GM19438 (cell line): ENCODE data around the gene FARS2.
"Not testable (repeated sequence)": the region's sequence is repeated elsewhere in the genome, so short reads cannot be mapped to it uniquely, and the experiment has no call there.

Experiments
- ATAC-seq: cut with Tn5 transposase; IDR thresholded peaks from one replicate; pipeline ENCODE4 v1.9.1; 2021; ENCODE audit warnings: low read depth; ENCODE audit not compliant: unreplicated experiment

FARS2 gene

DNA sequence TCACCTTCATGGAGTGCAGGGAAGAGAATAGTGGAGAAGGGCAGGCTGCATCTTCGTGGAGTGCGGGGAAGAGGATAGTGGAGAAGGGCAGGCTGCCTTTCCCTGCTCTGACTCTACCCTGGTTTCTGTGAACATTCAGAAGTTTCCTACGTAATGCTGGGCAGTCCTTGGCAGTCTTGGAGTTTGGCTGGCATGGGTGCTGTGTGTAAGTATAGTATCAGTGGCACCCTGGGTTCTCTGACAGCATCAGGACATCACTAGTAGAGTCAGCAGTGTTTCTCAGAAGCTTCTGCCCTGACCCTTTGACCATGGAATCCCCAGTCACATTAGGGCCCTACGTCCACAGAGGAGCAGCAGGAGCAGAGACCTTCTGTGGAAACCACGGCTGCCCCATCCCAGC is 392.5 kb downstream of the FARS2 start:
- ATAC-seq = no peak

DNA sequence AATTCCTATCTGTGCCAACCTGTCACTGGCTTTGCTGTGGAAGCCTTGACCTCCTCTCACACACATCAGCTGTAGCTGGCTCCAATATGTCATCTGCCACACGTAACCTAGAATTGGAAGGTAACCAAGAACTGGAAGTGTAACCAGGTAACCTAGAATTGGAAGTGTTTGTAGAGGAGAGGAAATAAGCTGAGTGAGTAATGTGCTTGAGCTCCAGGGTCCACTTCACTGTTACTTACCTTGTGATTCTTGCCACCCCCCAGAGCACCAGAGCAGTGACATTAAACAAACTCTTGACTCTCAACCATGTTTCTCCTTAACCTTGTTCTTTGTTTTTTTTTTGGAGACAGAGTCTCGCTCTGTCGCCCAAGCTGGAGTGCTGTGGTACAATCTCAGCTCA is 394.9 kb downstream of the FARS2 start:
- no peak for ATAC-seq

GRCh38 chr6:5656695-5657094 is 395.4 kb downstream of the FARS2 start:
- ATAC-seq = not testable (repeated sequence)

DNA sequence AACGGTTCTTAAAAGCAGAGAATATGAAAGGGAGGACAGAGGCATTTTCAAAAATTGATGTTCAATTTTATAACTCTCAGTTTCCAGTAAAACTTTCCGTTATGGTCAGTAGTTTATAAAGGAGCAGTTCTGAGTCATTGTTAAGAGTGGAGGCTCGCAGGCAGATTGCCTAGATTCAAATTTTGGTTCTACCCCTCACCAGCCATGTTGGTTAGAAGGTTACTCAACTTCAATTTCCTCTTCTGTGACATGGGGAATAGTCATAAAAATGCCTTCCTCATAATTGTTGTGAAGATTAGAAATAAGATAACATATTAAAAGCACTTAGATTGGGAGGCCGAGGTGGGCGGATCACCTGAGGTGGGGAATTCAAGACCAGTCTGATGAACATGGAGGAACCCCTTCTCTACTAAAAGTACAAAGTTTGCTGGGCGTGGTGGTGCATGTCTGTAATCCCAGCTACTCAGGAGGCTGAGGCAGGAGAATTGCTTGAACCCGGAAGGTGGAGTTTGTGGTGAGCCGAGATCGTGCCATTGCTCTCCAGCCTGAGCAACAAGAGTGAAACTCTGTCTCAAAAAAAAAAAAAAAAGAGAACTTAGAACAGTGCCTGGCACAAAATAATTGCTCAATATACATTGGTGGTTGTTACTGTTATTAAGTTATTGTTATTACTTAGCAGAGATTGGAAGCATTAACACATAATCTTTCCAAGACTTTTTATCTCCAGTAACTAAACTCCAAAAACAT is 396.5 kb downstream of the FARS2 start:
- no peak for ATAC-seq

DNA sequence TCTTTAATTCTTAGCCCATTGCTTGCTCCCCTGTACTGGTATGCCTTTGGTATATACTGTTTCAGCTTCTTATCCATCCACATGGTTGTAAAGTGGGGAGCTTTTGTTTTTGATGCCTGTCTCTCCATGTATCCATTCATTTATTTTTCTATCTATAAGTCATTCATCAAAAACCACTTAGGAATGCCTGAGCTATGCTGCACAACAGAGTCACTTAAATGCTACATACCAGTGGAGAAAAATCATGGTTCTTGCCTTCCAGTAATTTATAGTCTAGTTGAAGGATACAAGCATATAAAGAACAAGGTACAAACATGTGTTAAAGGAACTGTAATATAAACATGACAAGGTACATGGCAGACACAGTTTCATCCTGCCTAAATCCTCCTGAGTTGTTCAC is 398.2 kb downstream of the FARS2 start:
- ATAC-seq = no peak

DNA sequence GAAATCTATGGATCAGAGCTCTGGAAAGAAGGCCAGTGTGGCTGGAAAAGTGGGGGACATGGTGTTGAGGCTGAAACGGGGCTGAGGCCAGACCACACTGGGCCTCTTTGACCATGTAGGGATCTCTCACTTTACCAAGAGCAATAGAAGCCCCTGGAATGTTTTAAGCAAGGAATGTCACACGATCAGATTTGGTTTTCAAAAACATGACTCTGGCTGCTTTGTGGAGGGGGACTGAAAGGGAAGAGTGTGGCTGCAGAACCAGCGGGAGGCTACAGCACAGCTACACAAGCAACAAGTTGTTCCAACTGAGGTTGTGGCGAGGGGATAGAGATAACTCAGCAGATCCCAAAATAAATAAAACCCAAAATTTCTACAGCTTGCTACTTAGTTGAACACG is 399.5 kb downstream of the FARS2 start:
- no peak for ATAC-seq

DNA sequence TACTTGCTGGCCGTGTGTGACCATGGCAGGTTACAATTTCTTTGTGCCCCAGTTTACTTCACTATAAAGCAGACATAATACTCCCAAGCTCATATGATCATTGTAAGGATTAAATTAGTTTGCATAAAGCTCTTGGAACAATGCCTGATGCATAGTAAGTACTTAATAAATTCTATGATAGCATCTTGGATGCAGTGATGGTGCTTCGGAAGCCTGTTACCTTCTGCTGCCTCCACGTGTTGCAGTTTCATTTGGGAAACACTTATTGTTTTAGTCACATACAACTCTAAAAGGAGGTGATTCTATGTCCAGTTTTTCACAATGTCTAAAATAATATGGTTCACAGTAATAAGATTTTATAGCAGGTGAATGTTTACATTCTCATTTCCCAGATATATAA is 401.5 kb downstream of the FARS2 start:
- no peak for ATAC-seq

DNA sequence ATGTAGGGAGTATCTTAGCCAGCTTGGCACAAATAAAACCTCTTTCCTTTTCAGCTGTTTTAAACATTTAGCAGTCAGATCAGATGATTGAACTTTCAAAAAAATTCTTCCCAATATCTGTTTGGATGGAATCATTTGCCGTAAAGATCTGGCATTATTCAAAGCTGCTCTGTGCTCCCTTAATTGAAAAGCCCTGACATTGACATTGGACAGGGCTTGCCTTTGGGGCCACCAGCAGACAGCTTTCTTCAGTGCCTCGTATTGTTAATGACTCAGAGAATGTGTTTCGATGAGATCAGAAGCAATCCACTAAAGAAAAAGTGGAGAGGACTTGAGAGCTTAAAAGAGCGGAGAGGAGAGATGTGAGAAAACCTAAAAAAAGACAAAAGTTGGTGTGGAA is 401.9 kb downstream of the FARS2 start:
- ATAC-seq = no peak

DNA sequence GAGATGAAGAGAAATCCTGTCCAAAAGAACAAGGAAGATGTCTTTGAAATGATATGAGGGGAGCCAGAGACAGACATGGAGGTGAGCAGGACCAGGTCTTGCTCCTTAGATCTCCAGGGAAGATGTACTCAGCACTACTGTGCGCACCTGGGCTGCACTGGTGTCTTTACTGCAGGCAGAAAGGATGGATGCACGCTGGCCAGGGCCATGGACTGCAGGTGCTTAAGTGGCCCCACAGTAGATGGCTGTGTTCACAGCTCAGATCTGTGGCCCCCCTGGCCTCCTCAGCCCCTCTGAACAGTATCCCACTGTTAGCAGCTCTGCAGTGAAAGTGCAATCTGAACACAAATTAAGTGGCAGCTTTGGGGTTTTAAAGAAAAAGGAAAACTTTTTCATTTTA is 402.4 kb downstream of the FARS2 start:
- no peak for ATAC-seq

GRCh38 chr6:5664149-5664548 is 402.8 kb downstream of the FARS2 start:
- ATAC-seq = no peak

GRCh38 chr6:5665173-5665572 is 403.9 kb downstream of the FARS2 start:
- ATAC-seq = no peak

GRCh38 chr6:5665667-5666066 is 404.4 kb downstream of the FARS2 start:
- no peak for ATAC-seq

DNA sequence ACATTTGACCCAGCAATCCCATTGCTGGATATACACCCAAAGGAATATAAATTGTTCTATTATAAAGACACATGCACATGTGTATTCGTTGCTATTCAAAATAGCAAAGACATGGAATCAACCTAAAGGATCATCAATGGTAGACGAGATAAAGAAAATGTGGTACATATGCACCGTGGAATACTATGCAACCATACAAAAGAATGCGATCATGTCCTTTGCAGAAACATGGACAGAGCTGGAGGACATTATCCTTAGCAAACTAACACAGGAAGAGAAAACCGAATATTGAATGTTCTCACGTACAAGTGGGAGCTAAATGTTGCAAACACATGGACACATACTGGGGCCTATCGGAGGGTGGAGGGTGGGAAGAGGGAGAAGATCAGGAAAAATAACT is 405.4 kb downstream of the FARS2 start:
- no peak for ATAC-seq

- ATAC-seq = no peak
Observed at GRCh38 chr6:5667737-5668136, 406.4 kb downstream of the FARS2 start.

- ATAC-seq = no peak
Observed at GRCh38 chr6:5670381-5670780, 409.1 kb downstream of the FARS2 start.

DNA sequence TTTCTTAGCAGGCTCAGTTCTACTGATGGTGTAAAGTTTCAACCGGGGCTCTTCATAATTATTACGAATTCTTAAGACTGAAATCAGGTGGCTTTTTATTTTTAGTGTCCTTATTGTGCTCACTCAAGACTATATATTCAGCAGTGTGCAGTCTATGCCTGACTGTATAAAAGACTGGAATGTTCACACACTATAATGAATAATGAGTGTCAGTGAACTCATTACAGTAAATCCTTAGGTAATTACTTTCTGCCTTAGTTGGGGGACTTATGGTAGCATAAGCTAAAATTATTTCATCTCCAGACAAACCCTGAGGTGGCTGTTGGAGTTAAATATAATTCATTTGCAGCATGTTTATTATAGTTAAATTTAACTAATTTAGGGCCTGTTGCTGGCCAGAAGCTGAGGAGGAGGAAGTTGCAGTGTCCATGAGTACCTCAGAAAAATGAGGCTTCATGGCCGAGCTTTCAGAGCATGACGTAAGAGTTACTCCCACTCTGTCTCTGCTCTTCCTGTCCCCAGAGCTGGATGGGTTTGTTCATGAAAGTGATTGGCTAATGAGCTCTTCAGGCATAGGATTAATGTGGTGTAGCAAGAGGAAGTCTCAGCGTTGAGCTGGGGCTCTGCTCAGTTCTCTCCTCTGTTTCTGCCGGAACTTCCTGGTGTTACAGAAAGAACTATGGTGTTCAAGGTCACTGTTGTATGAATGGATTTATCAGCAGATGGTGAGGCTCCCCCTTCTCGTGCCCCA is 409.7 kb downstream of the FARS2 start:
- no peak for ATAC-seq

- no peak for ATAC-seq
Observed at GRCh38 chr6:5671601-5672559, 410.6 kb downstream of the FARS2 start.

GRCh38 chr6:5672581-5673011 is 411.3 kb downstream of the FARS2 start:
- ATAC-seq = no peak

DNA sequence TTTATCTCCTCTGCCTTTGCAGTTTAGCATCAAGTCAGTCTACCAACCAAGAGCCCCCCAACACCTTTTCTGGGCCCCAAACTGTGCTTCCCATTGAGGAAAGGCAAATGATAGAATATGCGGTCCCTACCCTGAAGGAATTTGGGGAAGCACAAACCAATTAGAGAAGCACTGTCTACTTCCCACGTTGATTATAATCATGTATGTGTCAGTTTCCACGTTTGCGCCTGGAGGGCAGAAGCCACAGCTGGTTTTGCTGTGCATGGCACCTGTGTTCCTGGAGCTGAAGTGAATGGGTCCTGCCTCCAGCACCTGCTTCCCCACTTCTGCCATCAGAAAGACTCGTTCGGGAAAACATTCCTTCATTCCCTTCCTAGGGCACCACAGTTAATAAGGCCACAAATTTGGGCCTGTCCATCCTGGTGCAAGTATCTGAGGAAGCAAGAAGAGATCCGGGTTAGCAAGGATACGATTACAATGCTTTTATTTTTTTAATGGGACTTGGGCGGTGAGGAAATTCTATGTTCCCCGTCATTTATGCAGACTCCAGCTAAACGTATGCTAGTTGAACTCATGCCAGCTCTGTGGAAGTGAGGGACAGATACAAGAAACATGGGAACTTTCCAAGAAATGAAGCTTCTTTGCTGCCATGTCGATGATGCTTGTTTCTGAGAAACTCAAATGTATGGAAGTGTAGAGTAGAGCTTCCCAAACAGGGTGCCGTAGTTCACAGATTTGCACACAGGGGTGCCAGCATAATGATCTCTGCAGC is 411.9 kb downstream of the FARS2 start:
- no peak for ATAC-seq

- no peak for ATAC-seq
Observed at GRCh38 chr6:5674141-5674540, 412.8 kb downstream of the FARS2 start.
